Ovary (tissue), 9 donors: ENCODE measurements around the gene EPHB6. TPM values are rescaled to one million over a fixed set of nuclear protein-coding genes. Genes with fewer than 3 reads are reported as not detected.

ENCODE experiments used
- DNase-seq, 5 donors: peaks; one replicate each; pipeline ENCODE4 v3.0.0-alpha.2; 2019 to 2020
- H3K27ac ChIP-seq, 2 donors: fragments of 200-600 bp; one replicate each; pipeline versions ENCODE4 v1.5.1 to v1.8.0; 2019 to 2022
- H3K27me3 ChIP-seq: fragments of 200-600 bp; one replicate; pipeline ENCODE4 v1.8.0; 2022
- H3K36me3 ChIP-seq: fragments of 200-600 bp; sonication (generic); one replicate; pipeline ENCODE4 v1.5.1; 2019
- H3K4me1 ChIP-seq: one replicate; pipeline ENCODE4 v1.8.1; 2013; ENCODE audit warnings: mild to moderate bottlenecking, moderate library complexity; ENCODE audit not compliant: insufficient read depth
- H3K4me3 ChIP-seq: fragments of 200-600 bp; sonication (generic); one replicate; pipeline ENCODE4 v1.5.1; 2017
- H3K9me3 ChIP-seq, 2 donors: fragments of 200-600 bp in 1 of 2; sonication (generic) in 1 of 2; one replicate each; pipeline versions ENCODE4 v1.5.1 to v1.8.1; 2013 to 2019; ENCODE audit warnings: mild to moderate bottlenecking in 1 of 2, moderate library complexity in 1 of 2
- EP300 ChIP-seq: sonication (generic); formaldehyde crosslinking; IDR thresholded peaks from one replicate; pipeline ENCODE4 v1.6.1; 2017; ENCODE audit warnings: antibody characterized with exemption
- POLR2A ChIP-seq: fragments of 450-650 bp; IDR thresholded peaks from one replicate; pipeline ENCODE4 v1.6.1; 2017; ENCODE audit warnings: antibody characterized with exemption, mild to moderate bottlenecking, moderate library complexity
- WGBS, 3 donors: extraction: QIAGEN DNeasy Blood & Tissue Kit in 1 of 3; methylation state at CpG; one replicate each; pipeline versions ENCODE4 v1.1.5 to v1.1.7; 2013 to 2017; 5-methylcytosine and 5-hydroxymethylcytosine counted together
- intact Hi-C, 4 donors: fragments of 100-400 bp; cut with DNase I; formaldehyde crosslinking; loops; one replicate each; pipeline versions ENCODE4 v1.11.0 to v1.15.1; 2022 to 2023
- polyA plus RNA-seq, 2 donors: library from polyadenylated mRNA; stranded (reverse); fragments of 200-250 nt in 1 of 2; fragments of 350-450 nt in 1 of 2; fragmentation: Illumina TruSeq in 1 of 2; extraction: RNeasy Lipid Tissue Mini Kit (QIAGEN cat#74804) in 1 of 2; gene quantifications; one replicate each; pipeline ENCODE4 v1.2.3, GENCODE V29; 2013 to 2014
- total RNA-seq, 7 donors: library from RNA; depleted of rRNA in 2 of 7; stranded (reverse); fragments of >200 nt in 2 of 7; fragmentation: NEBNext Ultra II Directional in 3 of 7; extraction: Animal tissue kit (Norgen Biotek cat#: 25700) in 3 of 7; gene quantifications; one replicate each; pipeline versions ENCODE4 v1.1.0 to v1.2.4, GENCODE V29; 2016 to 2023
- TF ChIP-seq, protein P1 (sequence below), 3 donors: fragments of 450-650 bp in 2 of 3; fragments of 200-600 bp in 1 of 3; IDR thresholded peaks; one replicate each; pipeline versions ENCODE4 v1.5.1 to v1.8.0; 2016 to 2022; ENCODE audit warnings: antibody characterized with exemption in 3 of 3, mild to moderate bottlenecking in 1 of 3
- donor health status: DM: no; HTN: no; CAD: no; lungs with moderate emphysema.
- donor health status: DM: no; HTN: no; CAD: no.
- donor health status: Bipolar disorder and iron deficiency.
- donor health status: DM: yes; HTN: yes; CAD: no.
- donor health status: DM: no; HTN: no; CAD: no.
- donor health status: DM: yes; HTN: yes; CAD: no.

Gene EPHB6
- total and polyA plus RNA-seq, 9 donors: 10.7 to 41.1 (median 28.5) TPM

DNA sequence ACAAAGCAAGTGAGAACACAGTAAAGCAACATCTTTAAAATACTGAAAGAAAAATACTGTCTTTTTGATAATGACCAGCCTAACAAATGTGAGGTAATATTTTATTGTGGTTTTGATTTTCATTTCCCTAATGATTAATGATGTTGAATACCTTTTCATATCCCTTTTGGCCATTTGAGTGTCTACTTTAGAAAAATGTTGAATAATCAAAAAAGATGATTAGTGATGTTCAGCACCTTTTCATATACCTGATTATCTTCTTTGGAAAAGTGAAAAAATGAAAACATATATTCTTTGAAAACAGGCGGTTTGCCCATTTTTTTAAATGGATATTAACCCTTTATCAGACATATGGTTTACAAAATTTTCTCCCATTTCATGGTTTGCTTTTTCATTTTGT, 32.2 kb upstream of the EPHB6 start:
- 0 to 37% (median 0%) methylated on average over 1 of the region's 1 CpG for WGBS, 3 donors
- DNase-seq: no peak
- H3K4me3 ChIP-seq: no peak overlapping the region
- TF ChIP-seq, protein P1, sequence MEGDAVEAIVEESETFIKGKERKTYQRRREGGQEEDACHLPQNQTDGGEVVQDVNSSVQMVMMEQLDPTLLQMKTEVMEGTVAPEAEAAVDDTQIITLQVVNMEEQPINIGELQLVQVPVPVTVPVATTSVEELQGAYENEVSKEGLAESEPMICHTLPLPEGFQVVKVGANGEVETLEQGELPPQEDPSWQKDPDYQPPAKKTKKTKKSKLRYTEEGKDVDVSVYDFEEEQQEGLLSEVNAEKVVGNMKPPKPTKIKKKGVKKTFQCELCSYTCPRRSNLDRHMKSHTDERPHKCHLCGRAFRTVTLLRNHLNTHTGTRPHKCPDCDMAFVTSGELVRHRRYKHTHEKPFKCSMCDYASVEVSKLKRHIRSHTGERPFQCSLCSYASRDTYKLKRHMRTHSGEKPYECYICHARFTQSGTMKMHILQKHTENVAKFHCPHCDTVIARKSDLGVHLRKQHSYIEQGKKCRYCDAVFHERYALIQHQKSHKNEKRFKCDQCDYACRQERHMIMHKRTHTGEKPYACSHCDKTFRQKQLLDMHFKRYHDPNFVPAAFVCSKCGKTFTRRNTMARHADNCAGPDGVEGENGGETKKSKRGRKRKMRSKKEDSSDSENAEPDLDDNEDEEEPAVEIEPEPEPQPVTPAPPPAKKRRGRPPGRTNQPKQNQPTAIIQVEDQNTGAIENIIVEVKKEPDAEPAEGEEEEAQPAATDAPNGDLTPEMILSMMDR (IDR thresholded peaks at IDR 0.05): no peak
- TF ChIP-seq EP300 (no peak), POLR2A (no peak)
- H3K27ac ChIP-seq: no peak overlapping the region
- H3K27me3 ChIP-seq: no peaks in the 10 kb centered on the region
- no peaks in the 10 kb centered on the region for H3K9me3 ChIP-seq
- intact Hi-C loops: no loop called here
- H3K36me3 ChIP-seq: no peaks in the 10 kb centered on the region
- no peaks in the 10 kb centered on the region for H3K4me1 ChIP-seq

DNA sequence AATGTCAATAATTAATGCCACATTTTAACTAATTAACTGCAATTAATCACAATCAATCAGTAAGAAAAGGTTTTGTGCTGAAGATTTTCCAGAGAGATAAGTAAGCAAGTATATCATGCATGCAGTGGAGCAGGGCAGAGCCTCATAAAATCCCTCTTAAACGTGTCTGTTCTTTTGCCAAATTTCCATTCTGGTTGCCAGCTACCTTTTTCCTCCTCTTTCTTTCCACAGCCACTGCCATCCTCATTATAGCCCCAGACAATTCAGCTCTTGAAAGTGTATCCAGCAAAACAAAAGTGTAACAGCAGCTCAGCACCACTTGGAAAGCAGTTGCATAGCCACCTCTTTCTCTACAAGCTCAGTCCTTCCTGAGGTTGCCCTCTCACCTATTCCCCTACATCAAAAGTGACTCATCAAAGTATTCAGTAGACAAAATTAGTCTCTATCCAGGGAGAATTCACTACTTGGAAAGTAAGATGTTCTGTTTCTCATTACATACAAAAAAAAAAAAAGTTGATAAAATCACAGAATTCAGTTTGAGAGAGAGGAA, 26.9 kb upstream of the EPHB6 start:
- Histone ChIP-seq H3K4me1 (no peaks in the 10 kb centered on the region), H3K36me3 (no peaks in the 10 kb centered on the region), H3K27me3 (no peaks in the 10 kb centered on the region), H3K9me3 (no peaks in the 10 kb centered on the region), H3K27ac (no peak overlapping the region), H3K4me3 (no peak overlapping the region)
- TF ChIP-seq EP300 (no peak), POLR2A (no peak)
- TF ChIP-seq, protein P1 (IDR thresholded peaks at IDR 0.05): no peak
- DNase-seq: no peak
- WGBS, 3 donors: 10 to 24% (median 16%) methylated on average over 1 of the region's 1 CpG
- intact Hi-C loops: no loop called here

DNA sequence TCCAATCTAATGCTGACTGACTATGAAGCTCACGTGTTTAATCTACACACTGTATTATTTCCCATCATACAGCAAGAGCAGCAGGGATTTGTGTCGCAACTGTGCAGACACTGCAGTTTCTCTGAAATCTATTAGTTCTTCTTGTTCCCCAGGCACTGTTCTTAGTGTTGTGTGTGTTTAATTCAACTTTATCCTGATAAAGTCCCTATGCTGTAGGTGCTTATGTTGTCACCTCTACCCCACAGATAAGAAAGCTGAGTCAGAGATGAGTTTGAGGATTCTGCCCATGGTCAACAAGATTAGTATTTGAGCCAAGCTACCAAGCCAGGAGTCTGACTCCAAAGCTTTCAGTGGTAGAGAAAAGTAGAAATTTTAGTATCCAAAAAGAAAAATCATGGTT, 22.5 kb upstream of the EPHB6 start:
- WGBS, 3 donors: 70 to 83% (median 70%) methylated on average over 2 of the region's 2 CpGs
- H3K4me3 ChIP-seq: no peak overlapping the region

DNA sequence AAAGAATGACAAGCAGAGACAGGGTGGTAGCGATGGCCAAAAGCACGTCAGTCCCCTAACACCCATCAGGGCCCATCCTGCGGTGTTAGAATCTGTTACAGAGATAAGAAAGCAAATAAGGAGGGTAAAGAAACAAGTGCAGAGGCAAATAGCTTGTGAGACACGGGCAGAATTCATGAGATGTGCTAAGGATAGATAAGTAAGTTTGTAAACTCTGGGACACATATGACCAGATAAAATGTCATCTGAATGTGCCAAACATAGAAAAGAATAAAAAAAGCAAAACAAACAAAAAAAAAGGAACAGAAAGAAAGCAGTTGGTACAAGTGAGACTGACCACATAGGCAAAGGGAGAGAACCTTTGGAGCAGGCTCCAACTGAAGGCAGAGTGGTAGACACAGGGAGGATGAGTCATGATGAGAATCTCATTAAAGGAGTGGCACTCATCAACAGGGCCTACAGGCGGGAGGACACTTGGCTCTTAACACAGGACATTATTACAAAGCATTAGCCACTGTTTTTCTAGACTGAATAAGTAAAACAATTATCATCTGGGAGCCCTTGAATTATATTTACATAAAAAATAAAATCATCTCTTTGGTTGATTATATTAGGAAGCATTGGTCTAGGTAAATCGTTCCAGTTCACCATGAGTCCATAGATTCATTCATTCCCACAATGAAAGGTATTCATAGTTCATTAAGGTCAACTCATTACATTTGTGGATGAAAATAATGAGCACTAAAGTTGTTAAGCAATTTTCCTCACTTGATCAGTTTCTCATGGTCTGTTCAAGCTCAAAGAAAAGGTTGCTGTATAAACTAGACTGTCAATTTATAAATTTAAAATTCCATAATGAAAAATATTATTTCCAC, 21.5 kb upstream of the EPHB6 start:
- H3K27ac ChIP-seq: no peak overlapping the region
- H3K27me3 ChIP-seq: no peaks in the 10 kb centered on the region
- no peaks in the 10 kb centered on the region for H3K9me3 ChIP-seq
- TF ChIP-seq, protein P1 (IDR thresholded peaks at IDR 0.05): no peak
- TF ChIP-seq EP300: no peak
- TF ChIP-seq POLR2A: no peak
- WGBS, 3 donors: 60 to 72% (median 64%) methylated on average over 6 of the region's 6 CpGs
- intact Hi-C loops: no loop called here
- H3K4me1 ChIP-seq: no peaks in the 10 kb centered on the region
- H3K36me3 ChIP-seq: no peaks in the 10 kb centered on the region
- no peak for DNase-seq
- no peak overlapping the region for H3K4me3 ChIP-seq

More for the DNA sequence above, 22.5 kb upstream of the EPHB6 start:
- no peaks in the 10 kb centered on the region for H3K36me3 ChIP-seq
- H3K27me3 ChIP-seq: no peaks in the 10 kb centered on the region
- DNase-seq: no peak
- no peaks in the 10 kb centered on the region for H3K4me1 ChIP-seq
- intact Hi-C loops: no loop called here
- no peaks in the 10 kb centered on the region for H3K9me3 ChIP-seq
- H3K27ac ChIP-seq: no peak overlapping the region
- TF ChIP-seq, protein P1 (IDR thresholded peaks at IDR 0.05): no peak
- no peak for TF ChIP-seq POLR2A
- TF ChIP-seq EP300: no peak
